K562 (cell line): ENCODE data around the gene LGALS7. TPM values are rescaled to one million over a fixed set of nuclear protein-coding genes. Genes with fewer than 3 reads are reported as not detected.
A peak's percentile ranks its signal among the peaks of the same experiment; 100 is the strongest.

Experiments
- ATAC-seq: fragments of 200-7000 bp; cut with Tn5 transposase; 3 replicates; pipeline ENCODE4 v1.9.1; 2020; ENCODE audit warnings: moderate library complexity
- BruUV-seq: library from RNA; stranded (reverse); fragments of 400-500 nt; replicated peaks from 2 replicates; lab custom pipeline; 2021; lab: Mats Ljungman, UMichigan
- CTCF ChIA-PET: fragments of 300-600 bp; formaldehyde crosslinking; extraction: SDS; loops from one replicate; lab custom pipeline; 2021; ENCODE audit warnings: low intra/inter-chr PET ratio; lab: Yijun Ruan, JAX
- POLR2A ChIA-PET: fragments of 300-600, 350-650 bp; sonication (Branson Sonifier 250); formaldehyde crosslinking; extraction: SDS; loops from one replicate; lab custom pipeline; 2021; ENCODE audit warnings: antibody characterized with exemption, inconsistent platforms; lab: Yijun Ruan, JAX
- DNase-seq, 4 experiments: peaks; one replicate each; pipeline versions ENCODE4 v3.0.0 to v3.0.0-alpha.2; 2011 to 2018; ENCODE audit warnings: low spot score in 3 of 4, mixed read lengths in 3 of 4; ENCODE audit errors: extremely low read depth in 1 of 4
- FAIRE-seq: peaks from 2 replicates; lab custom pipeline; 2011; peaks lifted over from hg19 to GRCh38; lab: Jason Lieb, UNC
- H2AFZ ChIP-seq: 2 replicates; pipeline ENCODE4 v1.6.0; 2011; ENCODE audit warnings: low read depth, low read length, control low read depth, inconsistent platforms
- H3K27ac ChIP-seq: fragments of 200-600 bp; 3 replicates; pipeline ENCODE4 v1.8.0; 2011; ENCODE audit warnings: low read depth, mild to moderate bottlenecking, control low read depth, inconsistent platforms, low read length, moderate library complexity, mixed read lengths; ENCODE audit errors: extremely low read depth
- H3K27me3 ChIP-seq, 2 experiments: fragments of 300-600 bp in 1 of 2; 2 replicates in 1 of 2; 3 replicates in 1 of 2; pipeline versions ENCODE4 v1.6.0 to v1.8.0; 2011; ENCODE audit warnings: inconsistent platforms in 2 of 2, low read length in 2 of 2, mild to moderate bottlenecking in 1 of 2, mixed read lengths in 1 of 2, moderate library complexity in 1 of 2; ENCODE audit not compliant: control insufficient read depth in 2 of 2, insufficient read depth in 2 of 2
- H3K36me3 ChIP-seq: fragments of 300-600 bp; 3 replicates; pipeline ENCODE4 v1.8.0; 2011; ENCODE audit warnings: mild to moderate bottlenecking, low read length, inconsistent platforms; ENCODE audit not compliant: control insufficient read depth, insufficient read depth
- H3K4me1 ChIP-seq, 2 experiments: fragments of 200-600 bp in 1 of 2; replicated peaks in 1 of 2; 2 replicates in 1 of 2; 3 replicates in 1 of 2; pipeline versions ENCODE4 v1.5.1 to v1.8.0; 2011; ENCODE audit warnings: inconsistent platforms in 2 of 2, low read length in 2 of 2, mild to moderate bottlenecking in 1 of 2, mixed read lengths in 1 of 2, moderate library complexity in 1 of 2; ENCODE audit not compliant: control insufficient read depth in 2 of 2, insufficient read depth in 2 of 2
- H3K4me2 ChIP-seq: 2 replicates; pipeline ENCODE4 v1.6.1; 2011; ENCODE audit warnings: low read length, control low read depth, inconsistent platforms, mixed read lengths; ENCODE audit not compliant: insufficient read depth
- H3K4me3 ChIP-seq: fragments of 200-600 bp; sonication (generic), shearing (Covaris generic); 2 replicates; pipeline ENCODE4 v1.5.1; 2016; ENCODE audit warnings: control low read depth, inconsistent platforms
- H3K79me2 ChIP-seq: fragments of 200-600 bp; 3 replicates; pipeline ENCODE4 v1.8.0; 2011; ENCODE audit warnings: low read length, inconsistent platforms; ENCODE audit not compliant: control insufficient read depth, insufficient read depth
- H3K9ac ChIP-seq, 2 experiments: 2 replicates each; pipeline versions ENCODE4 v1.6.0 to v1.6.1; 2011; ENCODE audit warnings: low read depth in 2 of 2, low read length in 2 of 2, control low read depth in 1 of 2, inconsistent platforms in 1 of 2, mild to moderate bottlenecking in 1 of 2, mixed read lengths in 1 of 2; ENCODE audit not compliant: insufficient read depth in 1 of 2
- H3K9me1 ChIP-seq: one replicate; pipeline ENCODE4 v1.6.0; 2011; ENCODE audit warnings: inconsistent platforms, mild to moderate bottlenecking, low read length, moderate library complexity; ENCODE audit not compliant: control insufficient read depth, insufficient read depth
- H3K9me3 ChIP-seq: replicated peaks from 2 replicates; pipeline ENCODE4 v1.5.1; 2011; ENCODE audit warnings: low read depth, low read length, inconsistent platforms; ENCODE audit not compliant: control insufficient read depth, insufficient read depth
- H4K20me1 ChIP-seq: replicated peaks from 2 replicates; pipeline ENCODE4 v1.6.1; 2011; ENCODE audit warnings: low read length, inconsistent platforms, mixed read lengths; ENCODE audit not compliant: control insufficient read depth, insufficient read depth
- JUNB ChIP-seq: fragments of 450-650 bp; formaldehyde crosslinking; conservative IDR thresholded peaks from 2 replicates; pipeline ENCODE4 v1.4.0; 2020; ENCODE audit warnings: mild to moderate bottlenecking
- POLR2B ChIP-seq: fragments of 450-650 bp; IDR thresholded peaks from 2 replicates; pipeline ENCODE4 v1.6.1; 2018; ENCODE audit warnings: low read depth; ENCODE audit not compliant: partially characterized antibody
- PURB ChIP-seq: sonication (generic); formaldehyde crosslinking; IDR thresholded peaks from 2 replicates; pipeline ENCODE4 v1.9.0; 2021; ENCODE audit warnings: low read depth, mild to moderate bottlenecking, missing genetic modification reagents
- RBM25 ChIP-seq: fragments of 200-400 bp; formaldehyde crosslinking; IDR thresholded peaks from 2 replicates; pipeline ENCODE4 v1.6.1; 2018; ENCODE audit warnings: low read length, low read depth, moderate library complexity; ENCODE audit not compliant: severe bottlenecking
- SIX5 ChIP-seq, 2 experiments: IDR thresholded peaks; 2 replicates each; pipeline ENCODE4 v1.6.1; 2011; ENCODE audit warnings: low read length in 2 of 2, borderline replicate concordance in 1 of 2, low read depth in 1 of 2, mild to moderate bottlenecking in 1 of 2, moderate library complexity in 1 of 2; ENCODE audit not compliant: insufficient read depth in 1 of 2
- U2AF1 ChIP-seq: fragments of 200-400 bp; formaldehyde crosslinking; optimal IDR thresholded peaks from 2 replicates; pipeline ENCODE3; 2017; ENCODE audit warnings: mild to moderate bottlenecking, low read depth, low read length, moderate library complexity
- ZNF121 ChIP-seq: sonication (generic); formaldehyde crosslinking; conservative IDR thresholded peaks from 2 replicates; pipeline ENCODE4 v1.8.0; 2022; ENCODE audit warnings: missing genetic modification reagents
- ZNF696 ChIP-seq: fragments of 250-450 bp; sonication (Bioruptor Pico); conservative IDR thresholded peaks from 2 replicates; pipeline ENCODE4 v1.4.0; 2020; ENCODE audit warnings: mild to moderate bottlenecking, moderate library complexity
- WGBS: fragments of 100-300 bp; shearing (Covaris generic); methylation state at CpG from one replicate; pipeline ENCODE4 v1.1.6; 2016; ENCODE audit warnings: low coverage, mixed read lengths; ENCODE audit not compliant: insufficient coverage; ENCODE audit errors: missing lambda C conversion rate; 5-methylcytosine and 5-hydroxymethylcytosine counted together
- in situ Hi-C: fragments of 300-500 bp; cut with MboI; formaldehyde crosslinking; loops from 4 replicates; pipeline ENCODE4 v1.15.0; 2018; ENCODE audit warnings: inconsistent platforms, mixed read lengths
- intact Hi-C: fragments of 100-400 bp; cut with micrococcal nuclease; formaldehyde crosslinking; loops from 2 replicates; pipeline ENCODE4 v1.14.2; 2022
- polyA plus RNA-seq, 8 experiments: library from polyadenylated mRNA; depleted of rRNA in 4 of 8; stranded (reverse) in 5 of 8; unstranded in 3 of 8; fragments of >200 nt; fragmentation: Nextera tagmentation in 2 of 8; fragmentation: Illumina TruSeq in 1 of 8; extraction: Ambion mirVana in 2 of 8; extraction: Trizol in 1 of 8; gene quantifications; 2 replicates each; pipeline versions ENCODE4 v1.2.1 to v1.2.3, GENCODE V29; 2011 to 2014; ENCODE audit warnings: inconsistent platforms in 1 of 8, missing spikeins in 1 of 8
- total RNA-seq, 7 experiments: library from RNA; depleted of rRNA in 6 of 7; stranded (reverse); fragments of >200 nt in 6 of 7; fragmentation: Illumina TruSeq in 2 of 7; extraction: Trizol in 2 of 7; gene quantifications; 2 replicates each; pipeline versions ENCODE4 v1.2.1 to v1.2.3, GENCODE V29; 2011 to 2021; ENCODE audit warnings: low replicate concordance in 1 of 7

The LGALS7 gene
- total and polyA plus RNA-seq, 9 of the 15 experiments (the other 6 are each of a cell fraction or from before 2014, with no cell fraction given) = not detected

DNA sequence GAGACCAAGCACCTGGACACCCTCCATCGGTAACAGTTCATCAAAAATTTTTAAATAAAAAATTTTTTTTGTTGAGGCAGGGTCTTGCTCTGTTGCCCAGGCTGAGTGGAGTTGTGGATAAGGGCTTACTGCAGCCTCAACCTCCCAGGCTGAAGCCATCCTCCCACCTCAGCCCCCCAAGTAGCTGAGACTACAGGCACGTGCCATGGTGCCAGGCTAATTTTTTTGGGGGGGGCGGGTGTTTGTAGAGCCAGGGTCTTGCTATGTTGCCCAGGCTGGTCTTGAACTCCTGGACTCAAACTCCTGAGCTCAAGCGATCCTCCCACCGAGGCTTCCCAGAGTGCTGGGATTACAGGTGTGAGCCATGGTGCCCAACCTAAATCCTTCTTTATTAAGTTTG, 20.4 kb upstream of the LGALS7 start:
- ChIA-PET CTCF (no interaction called here), POLR2A (interaction anchor here (1.8 kb wide), 1 partner anchor 19 kb away, joined by 9 read pairs; the partner anchor contains the start of gene LGALS7)
- H3K9me1 ChIP-seq = no peaks in the 10 kb centered on the region
- no peak for ATAC-seq
- H3K27ac ChIP-seq = no peak overlapping the region
- H3K36me3 ChIP-seq = no peaks in the 10 kb centered on the region
- H3K9ac ChIP-seq = no peak overlapping the region
- no peak for DNase-seq
- no peaks in the 10 kb centered on the region for H3K9me3 ChIP-seq
- FAIRE-seq = no peak
- no peak overlapping the region for H2AFZ ChIP-seq
- H3K4me2 ChIP-seq = no peak overlapping the region
- H3K4me1 ChIP-seq = peaks cover 0 to 8% of the 10 kb centered on the region in 2 experiments; a peak in 2 of 5 replicates
- intact Hi-C loops (no loop called here), in situ Hi-C loops (no loop called here)
- no peaks in the 10 kb centered on the region for H3K79me2 ChIP-seq
- H3K4me3 ChIP-seq = no peak overlapping the region
- TF ChIP-seq ZNF121 (CRISPR knock-in tag) (peak; percentile 96), U2AF1 (no peak), SIX5 (IDR thresholded peaks at IDR 0.05; ENCODE audit: borderline replicate concordance in 1 of 2, insufficient read depth in 1 of 2, low read depth in 1 of 2, low read length in 2 of 2) (no peak), ZNF696 (CRISPR knock-in tag) (no peak), POLR2B (no peak), PURB (CRISPR knock-in tag) (no peak), JUNB (CRISPR knock-in tag) (no peak), RBM25 (peak; percentile 6)
- no peaks in the 10 kb centered on the region for H3K27me3 ChIP-seq
- no peaks in the 10 kb centered on the region for H4K20me1 ChIP-seq
- BruUV-seq = no TSS peak
- 21% methylated on average over 5 of the region's 5 CpGs for WGBS
